GM21717 (cell line): ENCODE data around the gene CHST2.
A peak's percentile ranks its signal among the peaks of the same experiment; 100 is the strongest.
"Not testable (repeated sequence)": the region's sequence is repeated elsewhere in the genome, so short reads cannot be mapped to it uniquely, and the experiment has no call there.

ENCODE experiments used
- ATAC-seq: cut with Tn5 transposase; IDR thresholded peaks from one replicate; pipeline ENCODE4 v1.9.1; 2021; ENCODE audit warnings: mild to moderate bottlenecking, moderate library complexity; ENCODE audit not compliant: unreplicated experiment

CHST2 gene

GRCh38 chr3:143119009-143119914 is at the start of gene CHST2:
Gene CHST2, plus strand, starts transcription at chr3:143119771. Its CDS starts 1,046 bp downstream, at chr3:143120817.
- peak; percentile 73 for ATAC-seq

- ATAC-seq, result no peak
Measured at GRCh38 chr3:143070977-143071551, 48.5 kb upstream of the CHST2 start.

- no peak for ATAC-seq
Measured at GRCh38 chr3:143071776-143072175, 47.8 kb upstream of the CHST2 start.

- not testable (repeated sequence) for ATAC-seq
Measured at GRCh38 chr3:143072298-143073020, 47.1 kb upstream of the CHST2 start.

- not testable (repeated sequence) for ATAC-seq
Measured at GRCh38 chr3:143073541-143073940, 46.0 kb upstream of the CHST2 start.

- ATAC-seq, result not testable (repeated sequence)
Measured at GRCh38 chr3:143073983-143074382, 45.6 kb upstream of the CHST2 start.

- ATAC-seq, result no peak
Measured at GRCh38 chr3:143078883-143079282, 40.7 kb upstream of the CHST2 start.

GRCh38 chr3:143080196-143080595 is 39.4 kb upstream of the CHST2 start:
- no peak for ATAC-seq

- ATAC-seq, result no peak
Measured at GRCh38 chr3:143081365-143081764, 38.2 kb upstream of the CHST2 start.

- peak; percentile 84 for ATAC-seq
Measured at GRCh38 chr3:143081844-143082778, 37.5 kb upstream of the CHST2 start.

- ATAC-seq, result no peak
Measured at GRCh38 chr3:143083781-143084180, 35.8 kb upstream of the CHST2 start.

- no peak for ATAC-seq
Measured at GRCh38 chr3:143084856-143085731, 34.5 kb upstream of the CHST2 start.

GRCh38 chr3:143088835-143089234 is 30.7 kb upstream of the CHST2 start:
- no peak for ATAC-seq

GRCh38 chr3:143089965-143090364 is 29.6 kb upstream of the CHST2 start:
- ATAC-seq, result no peak

GRCh38 chr3:143090486-143090885 is 29.1 kb upstream of the CHST2 start:
- ATAC-seq, result no peak

- ATAC-seq, result no peak
Measured at GRCh38 chr3:143090976-143091837, 28.4 kb upstream of the CHST2 start.

- ATAC-seq, result no peak
Measured at GRCh38 chr3:143092191-143092590, 27.4 kb upstream of the CHST2 start.

- no peak for ATAC-seq
Measured at GRCh38 chr3:143095813-143096212, 23.8 kb upstream of the CHST2 start.
